ENCODE results near the gene YIPF4.

Gene YIPF4

GRCh38 chr2:32277674-32278477, at the start of gene YIPF4:
Gene YIPF4 (plus strand): TSS chr2:32277904. CDS start chr2:32278156, 252 bp downstream.
- H3K4me3 ChIP-seq (ENCODE audit: low read depth, low read length), result peak within 1 kb of the TSS; percentile 95
- TF ChIP-seq MAX (IDR thresholded peaks at IDR 0.05; ENCODE audit: low read depth, low read length) (peak; percentile 74), CTCF (IDR thresholded peaks at IDR 0.05; ENCODE audit: low read depth, low read length) (no peak), MYC (IDR thresholded peaks at IDR 0.05; ENCODE audit: low read depth, low read length) (peak; percentile 64), POLR2A (IDR thresholded peaks at IDR 0.05; ENCODE audit: extremely low read depth, insufficient read length) (peak; percentile 46)
- DNase-seq (ENCODE audit: low read depth), result peak; percentile 95

GRCh38 chr2:32228181-32228580, 49.5 kb upstream of the YIPF4 start:
- no peak for DNase-seq (ENCODE audit: low read depth)
- no peak overlapping the region for H3K4me3 ChIP-seq (ENCODE audit: low read depth, low read length)
- TF ChIP-seq MYC (IDR thresholded peaks at IDR 0.05; ENCODE audit: low read depth, low read length), result no peak
- TF ChIP-seq POLR2A (IDR thresholded peaks at IDR 0.05; ENCODE audit: extremely low read depth, insufficient read length), result no peak
- TF ChIP-seq MAX (IDR thresholded peaks at IDR 0.05; ENCODE audit: low read depth, low read length), result no peak

GRCh38 chr2:32229635-32230034, 48.1 kb upstream of the YIPF4 start:
- no peak for DNase-seq (ENCODE audit: low read depth)
- no peak for TF ChIP-seq POLR2A (IDR thresholded peaks at IDR 0.05; ENCODE audit: extremely low read depth, insufficient read length)
- no peak for TF ChIP-seq MAX (IDR thresholded peaks at IDR 0.05; ENCODE audit: low read depth, low read length)
- TF ChIP-seq CTCF (IDR thresholded peaks at IDR 0.05; ENCODE audit: low read depth, low read length), result no peak
- TF ChIP-seq MYC (IDR thresholded peaks at IDR 0.05; ENCODE audit: low read depth, low read length), result no peak
- H3K4me3 ChIP-seq (ENCODE audit: low read depth, low read length), result no peak overlapping the region

DNA sequence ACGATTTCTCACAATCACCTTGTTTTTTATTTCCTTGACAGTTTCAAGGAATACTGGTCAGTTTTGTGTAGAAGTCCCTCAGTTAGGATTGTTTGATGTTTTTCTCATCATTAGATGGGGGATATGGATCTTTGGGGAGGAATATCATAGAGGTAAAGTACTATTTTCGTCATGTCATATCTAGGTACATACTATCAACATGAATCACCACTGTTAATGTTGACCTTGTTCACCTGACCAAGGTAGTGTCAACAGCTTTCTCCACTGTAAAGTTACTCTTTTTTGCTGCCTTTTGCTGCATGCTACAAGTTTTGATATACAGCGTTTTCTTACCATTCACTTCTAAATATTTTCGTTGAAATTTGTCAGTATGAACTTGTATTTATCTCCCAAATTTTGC, 45.7 kb upstream of the YIPF4 start:
- TF ChIP-seq MAX (IDR thresholded peaks at IDR 0.05; ENCODE audit: low read depth, low read length) (no peak), MYC (IDR thresholded peaks at IDR 0.05; ENCODE audit: low read depth, low read length) (no peak)
- no peak overlapping the region for H3K4me3 ChIP-seq (ENCODE audit: low read depth, low read length)
- DNase-seq (ENCODE audit: low read depth), result no peak

DNA sequence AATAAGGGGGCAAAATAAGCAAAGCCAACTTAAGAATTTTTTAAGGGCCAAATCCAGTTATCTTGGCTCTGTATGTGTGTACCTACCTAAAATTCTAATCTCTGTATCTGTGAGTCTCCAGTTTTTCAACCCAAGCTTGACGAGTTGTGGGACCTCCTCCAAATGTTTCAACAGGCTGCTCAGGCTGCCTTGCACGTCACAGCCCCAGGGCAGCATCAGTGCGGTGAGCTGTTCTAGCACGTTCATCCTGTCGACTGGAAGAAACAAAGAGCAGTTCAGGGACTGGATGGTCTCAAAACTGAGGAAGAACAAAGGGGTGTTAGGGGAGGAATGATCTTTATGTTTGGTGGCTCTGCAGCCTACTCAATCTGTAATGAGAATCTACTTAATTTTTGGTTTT, 42.4 kb upstream of the YIPF4 start:
- no peak for DNase-seq (ENCODE audit: low read depth)
- TF ChIP-seq CTCF (IDR thresholded peaks at IDR 0.05; ENCODE audit: low read depth, low read length), result no peak
- no peak for TF ChIP-seq POLR2A (IDR thresholded peaks at IDR 0.05; ENCODE audit: extremely low read depth, insufficient read length)
- TF ChIP-seq MAX (IDR thresholded peaks at IDR 0.05; ENCODE audit: low read depth, low read length), result no peak
- no peak for TF ChIP-seq MYC (IDR thresholded peaks at IDR 0.05; ENCODE audit: low read depth, low read length)

DNA sequence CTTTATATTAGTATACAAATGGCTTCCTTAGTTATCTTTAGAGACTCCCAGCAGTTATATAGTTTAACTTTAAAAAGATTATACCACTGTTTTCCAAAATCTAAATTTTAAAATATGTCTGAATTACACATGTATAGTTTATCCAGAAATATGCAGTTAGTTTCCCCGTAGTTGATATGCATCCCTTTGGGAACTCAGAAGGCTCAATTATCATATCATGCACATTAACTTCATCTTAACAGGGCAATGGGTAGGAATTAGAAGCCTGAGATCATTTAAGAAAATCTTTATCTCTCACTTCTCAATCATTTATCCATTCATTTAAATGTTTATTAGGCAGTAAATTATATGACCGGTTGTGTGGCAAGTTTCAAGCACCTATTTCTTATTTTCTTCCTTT, 40.2 kb upstream of the YIPF4 start:
- TF ChIP-seq MYC (IDR thresholded peaks at IDR 0.05; ENCODE audit: low read depth, low read length) (no peak), POLR2A (IDR thresholded peaks at IDR 0.05; ENCODE audit: extremely low read depth, insufficient read length) (no peak), MAX (IDR thresholded peaks at IDR 0.05; ENCODE audit: low read depth, low read length) (no peak), CTCF (IDR thresholded peaks at IDR 0.05; ENCODE audit: low read depth, low read length) (no peak)
- no peak overlapping the region for H3K4me3 ChIP-seq (ENCODE audit: low read depth, low read length)

More for the DNA sequence above, 42.4 kb upstream of the YIPF4 start:
- H3K4me3 ChIP-seq (ENCODE audit: low read depth, low read length), result no peak overlapping the region

More for the DNA sequence above, 40.2 kb upstream of the YIPF4 start:
- no peak for DNase-seq (ENCODE audit: low read depth)

Data from NB4 (cell line).